Measurements from ENCODE around the gene KIAA1217.

GRCh38 chr10:24261627-24262026, 52.7 kb downstream of the KIAA1217 start:
- TF ChIP-seq, protein P1, sequence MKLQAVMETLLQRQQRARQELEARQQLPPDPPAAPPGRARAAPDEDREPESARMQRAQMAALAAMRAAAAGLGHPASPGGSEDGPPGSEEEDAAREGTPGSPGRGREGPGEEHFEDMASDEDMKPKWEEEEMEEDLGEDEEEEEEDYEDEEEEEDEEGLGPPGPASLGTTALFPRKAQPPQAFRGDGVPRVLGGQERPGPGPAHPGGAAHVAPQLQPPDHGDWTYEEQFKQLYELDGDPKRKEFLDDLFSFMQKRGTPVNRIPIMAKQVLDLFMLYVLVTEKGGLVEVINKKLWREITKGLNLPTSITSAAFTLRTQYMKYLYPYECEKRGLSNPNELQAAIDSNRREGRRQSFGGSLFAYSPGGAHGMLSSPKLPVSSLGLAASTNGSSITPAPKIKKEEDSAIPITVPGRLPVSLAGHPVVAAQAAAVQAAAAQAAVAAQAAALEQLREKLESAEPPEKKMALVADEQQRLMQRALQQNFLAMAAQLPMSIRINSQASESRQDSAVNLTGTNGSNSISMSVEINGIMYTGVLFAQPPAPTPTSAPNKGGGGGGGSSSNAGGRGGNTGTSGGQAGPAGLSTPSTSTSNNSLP (IDR thresholded peaks at IDR 0.05; ENCODE audit: borderline replicate concordance, low read depth, low read length), result no peak
- no peak for TF ChIP-seq ETS1 (conservative IDR thresholded peaks at IDR 0.05; ENCODE audit: control insufficient read depth, low read depth, low read length)
- TF ChIP-seq, protein P2, sequence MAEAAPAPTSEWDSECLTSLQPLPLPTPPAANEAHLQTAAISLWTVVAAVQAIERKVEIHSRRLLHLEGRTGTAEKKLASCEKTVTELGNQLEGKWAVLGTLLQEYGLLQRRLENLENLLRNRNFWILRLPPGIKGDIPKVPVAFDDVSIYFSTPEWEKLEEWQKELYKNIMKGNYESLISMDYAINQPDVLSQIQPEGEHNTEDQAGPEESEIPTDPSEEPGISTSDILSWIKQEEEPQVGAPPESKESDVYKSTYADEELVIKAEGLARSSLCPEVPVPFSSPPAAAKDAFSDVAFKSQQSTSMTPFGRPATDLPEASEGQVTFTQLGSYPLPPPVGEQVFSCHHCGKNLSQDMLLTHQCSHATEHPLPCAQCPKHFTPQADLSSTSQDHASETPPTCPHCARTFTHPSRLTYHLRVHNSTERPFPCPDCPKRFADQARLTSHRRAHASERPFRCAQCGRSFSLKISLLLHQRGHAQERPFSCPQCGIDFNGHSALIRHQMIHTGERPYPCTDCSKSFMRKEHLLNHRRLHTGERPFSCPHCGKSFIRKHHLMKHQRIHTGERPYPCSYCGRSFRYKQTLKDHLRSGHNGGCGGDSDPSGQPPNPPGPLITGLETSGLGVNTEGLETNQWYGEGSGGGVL (CRISPR knock-in tag; IDR thresholded peaks at IDR 0.05), result no peak
- no peak for TF ChIP-seq ZNF584 (CRISPR knock-in tag; IDR thresholded peaks at IDR 0.05; ENCODE audit: low read depth)
- no peak for TF ChIP-seq NFXL1 (CRISPR knock-in tag; IDR thresholded peaks at IDR 0.05)
